BLaER1 treated with 17β-estradiol and CSF1 and Interleukin-3, amounts not matched to agents 10 nM and 100 nM (cell line): ENCODE data around the gene KPNA4.
A peak's percentile ranks its signal among the peaks of the same experiment; 100 is the strongest.

Source experiments
- H3K27ac ChIP-seq, 11 experiments: shearing (Covaris generic); formaldehyde crosslinking; 2 replicates each; pipeline ENCODE4 v1.8.1; 2022
- H3K27me3 ChIP-seq, 11 experiments: shearing (Covaris generic); formaldehyde crosslinking; 2 replicates each; pipeline ENCODE4 v1.8.1; 2022
- H3K36me3 ChIP-seq, 11 experiments: shearing (Covaris generic); formaldehyde crosslinking; 2 replicates each; pipeline ENCODE4 v1.8.1; 2022
- H3K4me1 ChIP-seq, 10 experiments: shearing (Covaris generic); formaldehyde crosslinking; 2 replicates each; pipeline ENCODE4 v1.8.1; 2022
- H3K4me2 ChIP-seq, 11 experiments: shearing (Covaris generic); formaldehyde crosslinking; 2 replicates each; pipeline ENCODE4 v1.8.1; 2022
- H3K4me3 ChIP-seq, 10 experiments: shearing (Covaris generic); formaldehyde crosslinking; 2 replicates each; pipeline ENCODE4 v1.8.1; 2022
- H3K9ac ChIP-seq, 11 experiments: shearing (Covaris generic); formaldehyde crosslinking; 2 replicates each; pipeline ENCODE4 v1.8.1; 2022
- H3K9me3 ChIP-seq, 11 experiments: shearing (Covaris generic); formaldehyde crosslinking; replicated peaks in 1 of 11; 2 replicates each; pipeline ENCODE4 v1.8.1; 2022
- H4K20me1 ChIP-seq, 11 experiments: shearing (Covaris generic); formaldehyde crosslinking; 2 replicates each; pipeline ENCODE4 v1.8.1; 2022
- Cebpa-rat ChIP-seq, 11 experiments: shearing (Covaris generic); IDR thresholded peaks; 2 replicates each; pipeline ENCODE4 v1.8.1; 2022

Gene KPNA4

GRCh38 chr3:160564258-160564911, 986 bp downstream of the KPNA4 start:
- Histone ChIP-seq H3K36me3 (peaks cover 14 to 61% (median 49%) of the 10 kb centered on the region in 11 experiments; a peak in 21 of 22 replicates), H3K27ac (peak overlapping the region; percentile 93 to 99 (median 98)), H3K9me3 (peaks cover 0 to 40% (median 24%) of the 10 kb centered on the region in 11 experiments; a peak in 15 of 22 replicates), H3K9ac (peak overlapping the region; percentile 92 to 99 (median 97)), H3K4me2 (peak overlapping the region; percentile 64 to 94 (median 84)), H4K20me1 (peaks cover 28 to 58% (median 54%) of the 10 kb centered on the region in 11 experiments; a peak in 21 of 22 replicates), H3K4me3 (peak overlapping the region; percentile 69 to 100 (median 98)), H3K4me1 (peaks cover 23 to 71% (median 35%) of the 10 kb centered on the region in 10 experiments), H3K27me3 (no peaks in the 10 kb centered on the region)
- TF ChIP-seq Cebpa-rat (IDR thresholded peaks at IDR 0.05) = no peak

DNA sequence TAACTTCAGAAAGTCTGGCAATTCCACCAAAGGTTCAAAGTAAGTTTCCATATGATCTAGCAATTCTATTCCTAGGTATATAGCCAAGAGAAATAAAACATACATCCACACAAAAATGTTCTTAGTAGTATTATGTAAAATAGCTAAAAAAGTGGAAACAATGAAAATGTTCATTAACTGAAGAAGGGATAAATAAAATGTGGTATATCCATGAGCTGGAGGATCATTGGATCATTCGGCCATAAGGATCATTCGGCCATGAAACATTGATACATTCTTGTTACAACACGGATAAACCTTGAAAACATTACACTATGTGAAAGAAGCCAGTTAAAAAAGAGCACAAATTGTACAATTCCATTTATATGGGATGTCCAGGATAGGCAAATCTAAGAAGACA, 2.4 kb downstream of the KPNA4 start:
- peak overlapping the region in 5 of 11 experiments; percentile 19 to 99 (median 97); a peak in 5 of 22 replicates for H3K9ac ChIP-seq
- TF ChIP-seq Cebpa-rat (IDR thresholded peaks at IDR 0.05) = no peak
- peak overlapping the region; percentile 64 to 94 (median 84) for H3K4me2 ChIP-seq
- H4K20me1 ChIP-seq = peaks cover 41 to 72% (median 68%) of the 10 kb centered on the region in 11 experiments; a peak in 21 of 22 replicates
- no peak overlapping the region for H3K27ac ChIP-seq
- H3K4me1 ChIP-seq = peaks cover 14 to 69% (median 26%) of the 10 kb centered on the region in 10 experiments
- peaks cover 0 to 37% (median 25%) of the 10 kb centered on the region in 11 experiments; a peak in 14 of 22 replicates for H3K9me3 ChIP-seq
- no peaks in the 10 kb centered on the region for H3K27me3 ChIP-seq
- peaks cover 1 to 62% (median 52%) of the 10 kb centered on the region in 11 experiments; a peak in 21 of 22 replicates for H3K36me3 ChIP-seq
- H3K4me3 ChIP-seq = peak overlapping the region; percentile 69 to 100 (median 98); a peak in 16 of 20 replicates

DNA sequence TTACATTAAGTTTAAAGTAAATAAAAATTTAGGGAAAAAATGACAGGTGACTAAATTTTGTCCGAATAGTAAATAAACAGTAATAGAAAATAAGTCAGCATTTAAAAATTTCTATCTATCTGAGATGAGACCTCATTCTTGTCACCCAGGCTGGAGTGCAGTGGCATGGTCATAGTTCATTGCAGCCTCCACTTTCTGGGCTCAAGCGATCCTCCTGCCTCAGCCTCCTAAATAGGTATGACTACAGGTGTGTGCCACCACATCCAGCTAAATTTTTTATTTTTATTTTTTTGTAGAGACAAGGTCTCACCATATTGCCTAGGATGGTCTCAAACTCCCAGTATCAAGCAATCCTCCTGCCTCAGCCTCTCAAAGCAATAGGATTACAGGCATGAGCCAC, 7.8 kb downstream of the KPNA4 start:
- H3K4me1 ChIP-seq = peaks cover 0 to 49% (median under 1%) of the 10 kb centered on the region in 10 experiments; a peak in 7 of 20 replicates
- H3K9me3 ChIP-seq = peaks cover 3 to 49% (median 33%) of the 10 kb centered on the region in 11 experiments; a peak in 18 of 22 replicates
- no peaks in the 10 kb centered on the region for H3K27me3 ChIP-seq
- H3K4me3 ChIP-seq = no peak overlapping the region
- no peak for TF ChIP-seq Cebpa-rat (IDR thresholded peaks at IDR 0.05)
- no peak overlapping the region for H3K27ac ChIP-seq
- peaks cover 65 to 100% (median 100%) of the 10 kb centered on the region in 11 experiments; a peak in 21 of 22 replicates for H4K20me1 ChIP-seq
- peaks cover 13 to 98% (median 81%) of the 10 kb centered on the region in 11 experiments; a peak in 21 of 22 replicates for H3K36me3 ChIP-seq
- no peak overlapping the region for H3K9ac ChIP-seq
- no peak overlapping the region for H3K4me2 ChIP-seq

GRCh38 chr3:160556141-160556540, 9.2 kb downstream of the KPNA4 start:
- peaks cover 59 to 100% (median 93%) of the 10 kb centered on the region in 11 experiments; a peak in 21 of 22 replicates for H4K20me1 ChIP-seq
- H3K27ac ChIP-seq = no peak overlapping the region
- H3K36me3 ChIP-seq = peaks cover 20 to 97% (median 78%) of the 10 kb centered on the region in 11 experiments; a peak in 21 of 22 replicates
- H3K9ac ChIP-seq = no peak overlapping the region
- H3K9me3 ChIP-seq = peaks cover 10 to 54% (median 45%) of the 10 kb centered on the region in 11 experiments; a peak in 20 of 22 replicates
- H3K4me2 ChIP-seq = no peak overlapping the region
- H3K4me1 ChIP-seq = peaks cover 0 to 35% (median 0%) of the 10 kb centered on the region in 10 experiments; a peak in 4 of 20 replicates
- TF ChIP-seq Cebpa-rat (IDR thresholded peaks at IDR 0.05) = no peak
- H3K27me3 ChIP-seq = no peaks in the 10 kb centered on the region
- H3K4me3 ChIP-seq = no peak overlapping the region

GRCh38 chr3:160554980-160555379, 10.4 kb downstream of the KPNA4 start:
- peaks cover 22 to 60% (median 51%) of the 10 kb centered on the region in 11 experiments for H3K9me3 ChIP-seq
- peaks cover 31 to 97% (median 83%) of the 10 kb centered on the region in 11 experiments for H3K36me3 ChIP-seq
- H3K4me1 ChIP-seq = peaks cover 0 to 23% (median 0%) of the 10 kb centered on the region in 10 experiments; a peak in 3 of 20 replicates
- peaks cover 59 to 100% (median 81%) of the 10 kb centered on the region in 11 experiments; a peak in 21 of 22 replicates for H4K20me1 ChIP-seq
- H3K9ac ChIP-seq = no peak overlapping the region
- H3K4me3 ChIP-seq = no peak overlapping the region
- no peak overlapping the region for H3K27ac ChIP-seq
- no peak overlapping the region for H3K4me2 ChIP-seq
- TF ChIP-seq Cebpa-rat (IDR thresholded peaks at IDR 0.05) = no peak
- no peaks in the 10 kb centered on the region for H3K27me3 ChIP-seq

GRCh38 chr3:160553827-160554226, 11.5 kb downstream of the KPNA4 start:
- H3K9me3 ChIP-seq = peaks cover 32 to 61% (median 59%) of the 10 kb centered on the region in 11 experiments
- no peaks in the 10 kb centered on the region for H3K27me3 ChIP-seq
- no peak overlapping the region for H3K9ac ChIP-seq
- peaks cover 0 to 14% (median 0%) of the 10 kb centered on the region in 10 experiments; a peak in 1 of 20 replicates for H3K4me1 ChIP-seq
- no peak overlapping the region for H3K4me2 ChIP-seq
- peaks cover 31 to 97% (median 87%) of the 10 kb centered on the region in 11 experiments for H3K36me3 ChIP-seq
- TF ChIP-seq Cebpa-rat (IDR thresholded peaks at IDR 0.05) = no peak
- peaks cover 49 to 99% (median 69%) of the 10 kb centered on the region in 11 experiments; a peak in 21 of 22 replicates for H4K20me1 ChIP-seq
- H3K27ac ChIP-seq = no peak overlapping the region
- H3K4me3 ChIP-seq = no peak overlapping the region

DNA sequence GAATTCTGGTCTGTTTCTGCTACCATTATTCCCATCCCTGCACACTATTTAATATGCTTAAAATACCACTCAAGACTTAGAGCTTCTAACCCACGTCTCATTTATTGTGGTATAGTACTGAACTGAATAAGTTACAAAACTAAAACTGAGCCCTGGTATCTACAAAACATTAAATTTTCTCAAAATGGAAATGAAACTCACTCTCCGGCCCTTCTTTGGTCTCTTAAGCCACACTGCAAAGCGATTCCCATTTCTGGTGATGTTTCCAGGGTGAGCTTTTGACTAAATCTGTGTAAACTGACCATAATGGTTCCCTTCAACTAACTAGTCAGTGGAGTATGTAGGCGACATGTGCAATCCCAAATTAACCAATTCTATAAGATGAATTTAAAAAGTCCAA, 18.6 kb downstream of the KPNA4 start:
- peaks cover 24 to 59% (median 44%) of the 10 kb centered on the region in 11 experiments for H3K9me3 ChIP-seq
- no peak overlapping the region; a peak in 1 of 22 replicates for H3K4me2 ChIP-seq
- H3K36me3 ChIP-seq = peaks cover 21 to 71% (median 56%) of the 10 kb centered on the region in 11 experiments; a peak in 21 of 22 replicates
- no peak overlapping the region for H3K27ac ChIP-seq
- TF ChIP-seq Cebpa-rat (IDR thresholded peaks at IDR 0.05) = no peak
- peaks cover 9 to 33% (median 16%) of the 10 kb centered on the region in 10 experiments; a peak in 16 of 20 replicates for H3K4me1 ChIP-seq
- no peak overlapping the region for H3K4me3 ChIP-seq
- peaks cover 42 to 99% (median 68%) of the 10 kb centered on the region in 11 experiments; a peak in 21 of 22 replicates for H4K20me1 ChIP-seq
- no peak overlapping the region for H3K9ac ChIP-seq
- no peaks in the 10 kb centered on the region for H3K27me3 ChIP-seq

DNA sequence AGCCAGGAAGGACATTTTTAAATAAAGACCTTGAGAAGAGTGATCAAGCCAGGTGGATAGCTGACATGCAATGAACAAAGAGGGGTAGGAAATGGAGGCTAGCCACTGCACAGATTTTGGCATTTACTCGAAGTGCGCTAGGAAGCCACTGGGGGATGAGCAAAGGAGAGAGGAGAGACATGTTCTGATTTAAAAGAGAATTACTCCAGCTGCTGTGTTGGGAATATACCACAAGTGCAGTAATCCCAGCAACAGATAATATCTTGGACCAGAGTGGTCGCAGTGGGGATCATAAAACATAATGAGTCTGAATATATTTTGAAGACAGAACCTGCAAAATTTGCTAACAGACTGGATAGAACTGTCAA, 19.9 kb downstream of the KPNA4 start:
- no peak overlapping the region for H3K9ac ChIP-seq

More for the DNA sequence above, 19.9 kb downstream of the KPNA4 start:
- Histone ChIP-seq H3K27me3 (no peaks in the 10 kb centered on the region), H3K9me3 (peaks cover 16 to 47% (median 32%) of the 10 kb centered on the region in 11 experiments), H3K4me3 (no peak overlapping the region), H3K36me3 (peaks cover 17 to 64% (median 48%) of the 10 kb centered on the region in 11 experiments; a peak in 21 of 22 replicates), H3K4me1 (peaks cover 9 to 33% (median 16%) of the 10 kb centered on the region in 10 experiments; a peak in 16 of 20 replicates), H4K20me1 (peaks cover 50 to 99% (median 78%) of the 10 kb centered on the region in 11 experiments; a peak in 21 of 22 replicates), H3K27ac (no peak overlapping the region), H3K4me2 (peak overlapping the region in 6 of 11 experiments; percentile 12 to 33 (median 18); a peak in 7 of 22 replicates)
- no peak for TF ChIP-seq Cebpa-rat (IDR thresholded peaks at IDR 0.05)
